ENCODE measurements around the gene MDGA2. TPM values are rescaled to one million over a fixed set of nuclear protein-coding genes. Genes with fewer than 3 reads are reported as not detected.

The MDGA2 gene
- total RNA-seq, 2 donors from 2014 or later, result not detected

- TF ChIP-seq CTCF (IDR thresholded peaks at IDR 0.05), result no peak
- no peak for TF ChIP-seq POLR2A (IDR thresholded peaks at IDR 0.05)
- H3K4me1 ChIP-seq, result no peaks in the 10 kb centered on the region
- H3K9me3 ChIP-seq, result no peaks in the 10 kb centered on the region
- DNase-seq (no peak), ATAC-seq (no peak)
- H3K36me3 ChIP-seq (replicated peaks in 1 of 2; ENCODE audit: insufficient read depth in 1 of 2, low read depth in 2 of 2), result no peaks in the 10 kb centered on the region
- intact Hi-C loops (cut with DNase I), result no loop called here
- 19 to 24% methylated on average over 1 of the region's 1 CpG for WGBS, 2 donors
- no peak overlapping the region for H3K27ac ChIP-seq
- H3K4me3 ChIP-seq, result no peak overlapping the region
- no peaks in the 10 kb centered on the region for H3K27me3 ChIP-seq
Observed at GRCh38 chr14:47435331-47435965, 240.0 kb downstream of the MDGA2 start.

DNA sequence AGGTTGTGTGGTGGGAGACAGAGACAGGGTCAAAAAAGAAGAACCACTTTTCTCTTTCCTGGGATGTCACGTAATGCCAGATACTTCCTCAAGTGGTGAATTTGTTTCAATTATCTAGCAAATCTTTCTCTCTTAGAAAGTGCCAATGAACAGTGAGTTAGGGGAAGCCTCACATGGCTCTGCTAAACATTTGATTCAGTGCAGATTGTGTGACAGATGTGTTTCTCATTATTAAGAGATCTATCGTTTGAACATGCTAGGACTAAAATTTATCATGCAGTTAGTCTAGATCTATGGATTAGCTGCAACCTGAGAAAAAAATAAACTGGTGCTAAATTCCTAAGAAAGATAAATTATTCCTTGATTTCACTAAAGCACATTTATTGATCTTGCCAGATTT is 247.8 kb downstream of the MDGA2 start:
- TF ChIP-seq POLR2A (IDR thresholded peaks at IDR 0.05), result no peak
- TF ChIP-seq CTCF (IDR thresholded peaks at IDR 0.05), result no peak
- Histone ChIP-seq H3K9me3 (no peaks in the 10 kb centered on the region), H3K27me3 (no peaks in the 10 kb centered on the region), H3K4me1 (no peaks in the 10 kb centered on the region), H3K36me3 (replicated peaks in 1 of 2; ENCODE audit: insufficient read depth in 1 of 2, low read depth in 2 of 2) (no peaks in the 10 kb centered on the region), H3K4me3 (no peak overlapping the region), H3K27ac (no peak overlapping the region)
- WGBS, 2 donors, result 21 to 24% methylated on average over 2 of the region's 2 CpGs
- intact Hi-C loops (cut with DNase I), result no loop called here
- DNase-seq (no peak), ATAC-seq (no peak)

DNA sequence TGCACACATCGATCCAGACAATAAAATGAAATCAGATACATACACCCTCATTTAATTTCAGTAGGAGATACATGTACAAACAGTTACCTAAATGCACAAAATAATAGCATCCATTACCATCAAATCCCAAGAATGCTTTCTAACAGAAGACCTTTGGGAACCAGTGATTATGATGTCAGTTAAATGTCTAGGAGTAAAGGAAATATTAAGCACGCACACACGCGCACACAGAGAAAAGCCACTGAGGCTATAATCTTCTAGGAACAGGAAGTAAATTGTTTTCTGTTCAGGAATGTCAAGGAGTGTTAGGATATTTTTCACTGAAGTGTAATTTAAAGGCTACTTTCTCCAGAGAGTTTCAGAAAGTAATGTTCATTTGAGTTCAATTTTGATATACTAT is 250.1 kb downstream of the MDGA2 start:
- Histone ChIP-seq H3K4me1 (no peaks in the 10 kb centered on the region), H3K36me3 (replicated peaks in 1 of 2; ENCODE audit: insufficient read depth in 1 of 2, low read depth in 2 of 2) (no peaks in the 10 kb centered on the region), H3K27ac (no peak overlapping the region), H3K27me3 (no peaks in the 10 kb centered on the region), H3K4me3 (no peak overlapping the region), H3K9me3 (no peaks in the 10 kb centered on the region)
- TF ChIP-seq CTCF (IDR thresholded peaks at IDR 0.05) (no peak), POLR2A (IDR thresholded peaks at IDR 0.05) (no peak)
- 47 to 55% methylated on average over 4 of the region's 4 CpGs for WGBS, 2 donors
- intact Hi-C loops (cut with DNase I), result no loop called here
- DNase-seq, result no peak
- no peak for ATAC-seq

DNA sequence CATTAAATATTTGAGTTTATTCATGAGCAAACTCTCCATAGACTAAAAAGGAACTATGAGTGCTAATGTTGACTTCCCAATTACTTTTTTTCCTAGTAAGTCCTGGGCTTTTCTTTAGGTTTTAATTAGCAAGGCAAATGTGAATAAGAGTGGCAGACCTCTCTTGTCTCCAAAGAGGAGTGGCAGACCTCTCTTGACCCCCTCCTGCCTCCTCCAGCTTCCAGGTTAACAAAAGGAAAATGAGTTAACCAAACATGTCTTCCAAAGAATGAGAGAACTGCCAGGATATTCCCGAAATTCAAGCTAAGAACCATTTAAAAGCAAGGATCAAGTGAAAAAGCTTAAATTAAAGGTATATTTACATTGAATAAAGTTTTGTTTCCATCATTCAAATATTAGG is 253.2 kb downstream of the MDGA2 start:
- intact Hi-C loops (cut with DNase I), result no loop called here
- DNase-seq (no peak), ATAC-seq (no peak)
- no peaks in the 10 kb centered on the region for H3K9me3 ChIP-seq
- H3K27ac ChIP-seq, result no peak overlapping the region
- 16 to 17% methylated on average over 1 of the region's 1 CpG for WGBS, 2 donors
- H3K36me3 ChIP-seq (replicated peaks in 1 of 2; ENCODE audit: insufficient read depth in 1 of 2, low read depth in 2 of 2), result no peaks in the 10 kb centered on the region
- H3K27me3 ChIP-seq, result no peaks in the 10 kb centered on the region
- no peaks in the 10 kb centered on the region for H3K4me1 ChIP-seq
- no peak for TF ChIP-seq POLR2A (IDR thresholded peaks at IDR 0.05)
- TF ChIP-seq CTCF (IDR thresholded peaks at IDR 0.05), result no peak
- no peak overlapping the region for H3K4me3 ChIP-seq

- DNase-seq, result no peak
- Histone ChIP-seq H3K27me3 (no peaks in the 10 kb centered on the region), H3K4me1 (no peaks in the 10 kb centered on the region), H3K36me3 (replicated peaks in 1 of 2; ENCODE audit: insufficient read depth in 1 of 2, low read depth in 2 of 2) (no peaks in the 10 kb centered on the region), H3K27ac (no peak overlapping the region), H3K9me3 (no peaks in the 10 kb centered on the region), H3K4me3 (no peak overlapping the region)
- ATAC-seq, result no peak
- intact Hi-C loops (cut with DNase I), result no loop called here
- 63 to 68% methylated on average over 5 of the region's 5 CpGs for WGBS, 2 donors
- TF ChIP-seq CTCF (IDR thresholded peaks at IDR 0.05) (no peak), POLR2A (IDR thresholded peaks at IDR 0.05) (no peak)
Observed at GRCh38 chr14:47411523-47411922, 263.9 kb downstream of the MDGA2 start.
